HAP-1 (cell line): Measurements from ENCODE around the gene MFAP3L.
A peak's percentile ranks its signal among the peaks of the same experiment; 100 is the strongest.
"Not testable (repeated sequence)": the region's sequence is repeated elsewhere in the genome, so short reads cannot be mapped to it uniquely, and the experiment has no call there.

Experiments
- DNase-seq, 2 experiments: peaks; one replicate each; pipeline ENCODE4 v3.0.0-alpha.2; 2016 to 2020; ENCODE audit warnings: low spot score in 2 of 2
- H3K27me3 ChIP-seq: fragments of 250-450 bp; sonication (Bioruptor Pico); 2 replicates; pipeline ENCODE4 v1.5.1; 2020; ENCODE audit warnings: low read depth, mild to moderate bottlenecking, moderate library complexity
- H3K36me3 ChIP-seq: fragments of 250-450 bp; sonication (Bioruptor Pico); replicated peaks from 2 replicates; pipeline ENCODE4 v1.5.1; 2020; ENCODE audit warnings: mild to moderate bottlenecking
- H3K4me1 ChIP-seq: fragments of 250-450 bp; sonication (Bioruptor Pico); 2 replicates; pipeline ENCODE4 v1.5.1; 2020; ENCODE audit warnings: mild to moderate bottlenecking
- H3K4me3 ChIP-seq: fragments of 250-450 bp; sonication (Bioruptor Pico); 2 replicates; pipeline ENCODE4 v1.5.1; 2020; ENCODE audit warnings: mild to moderate bottlenecking, moderate library complexity
- H3K9me3 ChIP-seq: fragments of 250-450 bp; sonication (Bioruptor Pico); 2 replicates; pipeline ENCODE4 v1.5.1; 2020; ENCODE audit warnings: mild to moderate bottlenecking, moderate library complexity
- in situ Hi-C: fragments of 300-500 bp; cut with MboI; formaldehyde crosslinking; loops from 3 replicates; pipeline ENCODE4 v1.14.3; 2020; ENCODE audit warnings: low sequenced_read_pairs, inconsistent platforms, mixed read lengths

Gene MFAP3L

GRCh38 chr4:170026253-170027021 is at the start of gene MFAP3L:
TSS of gene MFAP3L (minus strand) at chr4:170026395. CDS start at chr4:170005877, 20,518 bp downstream.
- Histone ChIP-seq H3K9me3 (no peaks in the 10 kb centered on the region), H3K36me3 (no peaks in the 10 kb centered on the region), H3K4me3 (peak within 1 kb of the TSS; percentile 76), H3K27me3 (no peaks in the 10 kb centered on the region), H3K4me1 (peaks cover 11% of the 10 kb centered on the region)
- in situ Hi-C loops = loop anchor here (25.0 kb wide), 1 partner anchor 414 kb away; the partner anchor contains the start of genes CLCN3 and NEK1
- DNase-seq = peak; percentile 81 to 87

- Histone ChIP-seq H3K36me3 (peaks cover 14% of the 10 kb centered on the region; the same call in 1 of the 2 replicates), H3K27me3 (no peaks in the 10 kb centered on the region), H3K4me1 (peaks cover 17% of the 10 kb centered on the region), H3K9me3 (no peaks in the 10 kb centered on the region), H3K4me3 (no peak overlapping the region)
- no peak for DNase-seq
- in situ Hi-C loops = no loop called here
Measured at GRCh38 chr4:170071196-170071595, 45.0 kb upstream of the MFAP3L start.

GRCh38 chr4:170068438-170069128 is 42.4 kb upstream of the MFAP3L start:
- H3K4me3 ChIP-seq = no peak overlapping the region
- in situ Hi-C loops = no loop called here
- H3K27me3 ChIP-seq = no peaks in the 10 kb centered on the region
- no peaks in the 10 kb centered on the region for H3K4me1 ChIP-seq
- peaks cover 9% of the 10 kb centered on the region; the same call in 1 of the 2 replicates for H3K36me3 ChIP-seq
- no peak for DNase-seq
- H3K9me3 ChIP-seq = no peaks in the 10 kb centered on the region

DNA sequence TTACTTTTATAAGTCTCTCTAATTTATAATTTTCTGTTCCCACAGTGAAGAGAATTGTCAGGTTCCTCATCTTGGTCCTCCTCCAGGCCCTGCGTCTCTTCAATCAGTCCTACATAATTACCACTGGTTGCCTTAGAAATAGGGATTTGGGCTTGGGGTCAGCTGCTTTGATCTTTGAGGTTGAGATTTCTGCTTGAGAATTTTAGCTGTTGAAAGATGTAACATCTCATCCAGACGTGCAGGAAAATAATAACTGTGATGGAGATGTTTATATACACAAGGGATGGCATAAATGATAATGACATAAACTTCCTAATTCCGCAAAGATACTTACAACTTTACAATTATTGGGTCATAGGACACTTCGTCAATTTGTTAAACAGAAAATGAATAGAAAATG is 33.2 kb upstream of the MFAP3L start:
- in situ Hi-C loops = no loop called here
- H3K36me3 ChIP-seq = peaks cover 3% of the 10 kb centered on the region

DNA sequence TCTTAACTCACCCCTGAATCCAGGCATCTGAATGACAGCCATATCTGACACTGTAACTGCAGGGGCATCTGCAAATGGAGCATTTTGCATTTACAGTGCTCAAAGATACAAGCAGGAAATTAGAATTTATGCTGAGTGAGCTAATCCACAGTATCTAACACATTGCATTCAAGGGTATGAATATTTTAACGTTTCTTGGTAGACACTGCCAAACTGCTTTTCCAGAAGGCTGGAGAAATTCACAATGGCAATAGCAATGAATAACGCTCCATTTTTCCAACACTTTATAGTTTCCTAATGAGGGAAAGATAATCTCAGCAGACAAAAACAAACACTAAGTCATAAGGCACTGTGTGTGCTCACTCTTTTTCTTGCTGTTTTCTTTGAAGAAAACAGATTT is 32.6 kb upstream of the MFAP3L start:
- DNase-seq = no peak
- no peaks in the 10 kb centered on the region for H3K27me3 ChIP-seq
- no peaks in the 10 kb centered on the region for H3K9me3 ChIP-seq
- in situ Hi-C loops = no loop called here
- no peaks in the 10 kb centered on the region for H3K4me1 ChIP-seq
- peaks cover 3% of the 10 kb centered on the region for H3K36me3 ChIP-seq
- H3K4me3 ChIP-seq = no peak overlapping the region

More for the DNA sequence above, 33.2 kb upstream of the MFAP3L start:
- Histone ChIP-seq H3K27me3 (no peaks in the 10 kb centered on the region), H3K4me3 (no peak overlapping the region), H3K9me3 (no peaks in the 10 kb centered on the region), H3K4me1 (no peaks in the 10 kb centered on the region)
- DNase-seq = no peak

DNA sequence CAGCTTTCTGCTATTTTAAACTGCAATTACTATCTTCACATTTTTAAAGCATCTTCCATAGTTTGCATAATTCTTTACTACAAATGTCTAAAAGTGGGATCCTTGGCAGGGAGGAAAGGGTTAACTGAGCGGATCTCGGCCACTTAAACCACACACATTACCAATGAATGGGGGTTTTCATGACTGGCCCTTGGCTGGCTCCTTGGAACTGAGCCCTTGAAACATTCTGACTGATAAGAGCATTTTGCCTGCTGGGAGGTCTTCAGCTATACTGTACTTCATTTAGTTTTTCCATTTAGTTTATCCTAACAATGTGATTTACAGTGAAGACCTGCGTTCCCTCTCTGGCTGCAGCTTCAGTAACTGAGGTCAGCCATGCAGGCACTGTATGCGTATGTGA is 31.7 kb upstream of the MFAP3L start:
- no peaks in the 10 kb centered on the region for H3K4me1 ChIP-seq
- in situ Hi-C loops = no loop called here
- H3K9me3 ChIP-seq = no peaks in the 10 kb centered on the region
- no peak for DNase-seq
- no peaks in the 10 kb centered on the region for H3K27me3 ChIP-seq
- peaks cover 3% of the 10 kb centered on the region for H3K36me3 ChIP-seq
- H3K4me3 ChIP-seq = no peak overlapping the region

GRCh38 chr4:170052919-170053318 is 26.7 kb upstream of the MFAP3L start:
- Histone ChIP-seq H3K4me1 (no peaks in the 10 kb centered on the region), H3K27me3 (no peaks in the 10 kb centered on the region), H3K36me3 (no peaks in the 10 kb centered on the region), H3K4me3 (no peak overlapping the region), H3K9me3 (no peaks in the 10 kb centered on the region)
- in situ Hi-C loops = no loop called here
- DNase-seq = no peak

DNA sequence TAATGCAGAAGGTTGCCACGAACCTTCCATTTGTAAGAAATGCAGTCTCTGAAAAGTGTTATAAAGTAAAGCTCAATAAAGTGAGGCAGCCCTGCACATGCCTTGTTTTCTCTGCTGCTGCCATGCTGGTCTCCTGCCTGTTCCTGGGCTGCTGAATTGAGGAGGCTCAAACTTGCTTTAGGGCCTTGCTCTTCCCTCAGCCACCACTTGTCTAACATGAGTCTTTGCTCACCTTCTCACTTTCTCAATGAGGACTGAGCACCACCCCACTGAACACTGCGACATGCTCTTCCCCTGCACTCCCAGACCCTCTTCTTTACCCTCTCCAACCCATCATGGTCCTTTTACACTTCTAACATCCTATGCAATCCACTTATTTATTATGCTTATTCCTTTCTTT is 25.2 kb upstream of the MFAP3L start:
- no peaks in the 10 kb centered on the region for H3K9me3 ChIP-seq
- no peak for DNase-seq
- no peak overlapping the region for H3K4me3 ChIP-seq
- H3K36me3 ChIP-seq = no peaks in the 10 kb centered on the region
- in situ Hi-C loops = no loop called here
- H3K4me1 ChIP-seq = no peaks in the 10 kb centered on the region
- H3K27me3 ChIP-seq = no peaks in the 10 kb centered on the region

- H3K9me3 ChIP-seq = no peaks in the 10 kb centered on the region
- in situ Hi-C loops = loop anchor here (25.0 kb wide), 1 partner anchor 437 kb away; the partner anchor contains the start of genes CLCN3 and NEK1
- H3K4me3 ChIP-seq = no peak overlapping the region
Measured at GRCh38 chr4:170049766-170050165, 23.6 kb upstream of the MFAP3L start.

GRCh38 chr4:170047771-170048354 is 21.7 kb upstream of the MFAP3L start:
- no peak overlapping the region for H3K4me3 ChIP-seq
- peak; percentile 54 to 70 for DNase-seq
- no peaks in the 10 kb centered on the region for H3K9me3 ChIP-seq
- in situ Hi-C loops = loop anchor here (25.0 kb wide), 1 partner anchor 436 kb away; the partner anchor contains the start of genes CLCN3 and NEK1
- H3K27me3 ChIP-seq = no peaks in the 10 kb centered on the region
- H3K4me1 ChIP-seq = no peaks in the 10 kb centered on the region
- H3K36me3 ChIP-seq = no peaks in the 10 kb centered on the region

More at GRCh38 chr4:170049766-170050165, 23.6 kb upstream of the MFAP3L start:
- DNase-seq = no peak
- Histone ChIP-seq H3K27me3 (no peaks in the 10 kb centered on the region), H3K36me3 (no peaks in the 10 kb centered on the region), H3K4me1 (no peaks in the 10 kb centered on the region)

GRCh38 chr4:170046156-170046555 is 20.0 kb upstream of the MFAP3L start:
- not testable (repeated sequence) for DNase-seq, H3K4me3 ChIP-seq, H3K27me3 ChIP-seq, H3K4me1 ChIP-seq, H3K9me3 ChIP-seq, H3K36me3 ChIP-seq
- in situ Hi-C loops = loop anchor here (25.0 kb wide), 1 partner anchor 434 kb away; the partner anchor contains the start of genes CLCN3 and NEK1

- no peaks in the 10 kb centered on the region for H3K9me3 ChIP-seq
- no peaks in the 10 kb centered on the region for H3K36me3 ChIP-seq
- peaks cover 8% of the 10 kb centered on the region for H3K4me1 ChIP-seq
- in situ Hi-C loops = loop anchor here (5.0 to 25.0 kb wide), 2 partner anchors 228 to 428 kb away; partner anchors contain the start of genes CLCN3 and NEK1
- DNase-seq = no peak
- no peaks in the 10 kb centered on the region for H3K27me3 ChIP-seq
- no peak overlapping the region for H3K4me3 ChIP-seq
Measured at GRCh38 chr4:170040031-170040680, 14.0 kb upstream of the MFAP3L start.

GRCh38 chr4:170038769-170039168 is 12.6 kb upstream of the MFAP3L start:
- Histone ChIP-seq H3K27me3 (no peaks in the 10 kb centered on the region), H3K4me1 (peaks cover 8% of the 10 kb centered on the region), H3K9me3 (no peaks in the 10 kb centered on the region), H3K36me3 (no peaks in the 10 kb centered on the region), H3K4me3 (no peak overlapping the region)
- DNase-seq = no peak
- in situ Hi-C loops = loop anchor here (25.0 kb wide), 1 partner anchor 426 kb away; the partner anchor contains the start of genes CLCN3 and NEK1
